Astrocyte of the spinal cord (primary cell): ENCODE results near the gene MTUS2.
A peak's percentile ranks its signal among the peaks of the same experiment; 100 is the strongest.

Source experiments
- DNase-seq: peaks from one replicate; pipeline ENCODE4 v3.0.0; 2011; ENCODE audit warnings: low read depth, low spot score
- H3K4me3 ChIP-seq: 2 replicates; pipeline ENCODE4 v1.5.1; 2011; ENCODE audit warnings: low read depth, mild to moderate bottlenecking, low read length, moderate library complexity
- in situ Hi-C: cut with HindIII; loops from 2 replicates; pipeline ENCODE4 v1.10.0; 2017; ENCODE audit warnings: low sequenced_read_pairs
- TF ChIP-seq, protein P1 (sequence below): IDR thresholded peaks from 2 replicates; pipeline ENCODE4 v1.5.1; 2012; ENCODE audit warnings: low read depth, mild to moderate bottlenecking, low read length, inconsistent platforms

MTUS2 gene

DNA sequence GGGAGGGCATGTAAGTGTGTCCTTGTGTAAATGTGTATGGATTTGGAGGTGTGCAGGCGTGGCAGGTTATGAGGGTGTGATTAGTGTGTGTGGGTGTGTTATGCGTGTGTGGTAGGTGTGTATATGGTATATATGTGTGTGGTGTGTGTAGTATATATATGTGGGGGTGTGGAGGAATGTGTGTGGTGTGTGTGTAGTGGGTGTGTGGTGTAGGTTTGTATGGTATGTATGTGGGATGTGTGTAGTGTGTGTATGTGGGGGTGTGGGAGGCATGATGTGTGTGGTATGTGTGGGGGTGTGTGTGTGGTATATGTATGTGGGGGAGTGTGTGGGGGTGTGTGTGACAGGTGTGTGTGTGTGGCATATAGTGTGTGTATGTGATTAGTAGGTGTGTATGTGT is 671.1 kb downstream of the MTUS2 start:
- in situ Hi-C loops, result no loop called here
- H3K4me3 ChIP-seq, result no peak overlapping the region
- DNase-seq, result no peak
- TF ChIP-seq, protein P1, sequence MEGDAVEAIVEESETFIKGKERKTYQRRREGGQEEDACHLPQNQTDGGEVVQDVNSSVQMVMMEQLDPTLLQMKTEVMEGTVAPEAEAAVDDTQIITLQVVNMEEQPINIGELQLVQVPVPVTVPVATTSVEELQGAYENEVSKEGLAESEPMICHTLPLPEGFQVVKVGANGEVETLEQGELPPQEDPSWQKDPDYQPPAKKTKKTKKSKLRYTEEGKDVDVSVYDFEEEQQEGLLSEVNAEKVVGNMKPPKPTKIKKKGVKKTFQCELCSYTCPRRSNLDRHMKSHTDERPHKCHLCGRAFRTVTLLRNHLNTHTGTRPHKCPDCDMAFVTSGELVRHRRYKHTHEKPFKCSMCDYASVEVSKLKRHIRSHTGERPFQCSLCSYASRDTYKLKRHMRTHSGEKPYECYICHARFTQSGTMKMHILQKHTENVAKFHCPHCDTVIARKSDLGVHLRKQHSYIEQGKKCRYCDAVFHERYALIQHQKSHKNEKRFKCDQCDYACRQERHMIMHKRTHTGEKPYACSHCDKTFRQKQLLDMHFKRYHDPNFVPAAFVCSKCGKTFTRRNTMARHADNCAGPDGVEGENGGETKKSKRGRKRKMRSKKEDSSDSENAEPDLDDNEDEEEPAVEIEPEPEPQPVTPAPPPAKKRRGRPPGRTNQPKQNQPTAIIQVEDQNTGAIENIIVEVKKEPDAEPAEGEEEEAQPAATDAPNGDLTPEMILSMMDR, result no peak

DNA sequence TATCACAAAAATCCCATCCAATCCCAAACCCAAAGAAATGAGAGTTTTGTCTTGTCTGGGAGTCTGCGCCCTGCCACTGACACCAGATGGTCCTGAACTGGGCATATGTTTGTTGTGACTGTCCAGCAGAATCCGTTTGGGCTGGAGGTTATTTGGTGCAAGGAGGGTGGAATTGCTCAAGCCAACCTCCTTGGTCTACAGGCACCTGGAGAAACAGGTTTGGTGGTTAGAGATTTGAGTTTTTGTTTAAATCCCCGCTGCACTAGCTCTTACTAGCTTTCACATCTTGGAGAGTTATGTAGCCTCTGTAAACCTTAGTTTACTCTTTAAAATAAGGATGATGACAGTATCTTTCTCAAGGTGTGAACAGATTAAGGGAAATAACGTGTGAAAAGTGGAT is 673.7 kb downstream of the MTUS2 start:
- no peak for DNase-seq
- in situ Hi-C loops, result no loop called here
- H3K4me3 ChIP-seq, result no peak overlapping the region
- TF ChIP-seq, protein P1, result no peak

DNA sequence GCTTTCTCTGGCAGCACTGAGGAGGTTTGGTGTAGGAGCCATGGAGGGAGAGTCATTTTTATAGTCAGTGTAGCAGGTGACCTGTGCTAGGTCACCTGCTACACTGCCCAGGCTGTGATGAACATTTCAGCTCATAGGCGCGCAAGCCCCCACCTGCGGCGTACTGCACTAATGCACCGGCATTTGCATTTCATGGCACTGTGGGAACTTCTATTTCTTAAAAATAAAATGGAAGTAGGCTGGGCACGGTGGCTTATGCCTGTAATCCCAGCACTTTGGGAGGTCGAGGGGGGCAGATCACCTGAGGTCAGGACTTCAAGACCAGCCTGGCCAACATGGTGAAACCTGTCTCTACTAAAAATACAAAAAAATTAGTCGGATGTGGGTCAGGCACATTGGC is 674.4 kb downstream of the MTUS2 start:
- no peak overlapping the region for H3K4me3 ChIP-seq
- in situ Hi-C loops, result no loop called here
- TF ChIP-seq, protein P1, result no peak
- DNase-seq, result no peak

DNA sequence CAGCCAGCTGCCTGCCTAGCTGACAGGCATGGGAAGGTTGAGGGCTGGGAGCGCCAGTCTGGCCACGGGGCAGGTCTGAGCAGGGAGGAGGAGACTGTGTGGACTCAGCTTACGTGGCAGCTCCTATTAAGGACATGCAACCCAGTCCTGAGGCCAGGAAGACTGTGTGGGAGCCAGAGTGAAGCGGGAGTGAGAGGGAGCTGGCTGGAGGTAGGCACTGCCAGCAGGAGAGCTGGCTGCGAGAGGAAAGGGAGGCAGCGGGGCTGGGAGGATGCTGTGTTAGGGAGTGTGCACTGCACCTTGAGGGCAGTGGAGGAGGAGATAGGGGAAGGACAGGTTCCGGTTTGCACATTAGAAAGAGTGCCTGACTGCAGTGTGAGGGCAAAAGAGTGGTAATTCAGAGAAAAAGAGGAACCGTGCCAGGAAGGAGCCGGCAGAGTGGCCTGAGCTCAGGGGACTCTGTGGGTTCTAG is 676.1 kb downstream of the MTUS2 start:
- in situ Hi-C loops, result no loop called here
- no peak overlapping the region for H3K4me3 ChIP-seq
- no peak for DNase-seq
- TF ChIP-seq, protein P1, result no peak

DNA sequence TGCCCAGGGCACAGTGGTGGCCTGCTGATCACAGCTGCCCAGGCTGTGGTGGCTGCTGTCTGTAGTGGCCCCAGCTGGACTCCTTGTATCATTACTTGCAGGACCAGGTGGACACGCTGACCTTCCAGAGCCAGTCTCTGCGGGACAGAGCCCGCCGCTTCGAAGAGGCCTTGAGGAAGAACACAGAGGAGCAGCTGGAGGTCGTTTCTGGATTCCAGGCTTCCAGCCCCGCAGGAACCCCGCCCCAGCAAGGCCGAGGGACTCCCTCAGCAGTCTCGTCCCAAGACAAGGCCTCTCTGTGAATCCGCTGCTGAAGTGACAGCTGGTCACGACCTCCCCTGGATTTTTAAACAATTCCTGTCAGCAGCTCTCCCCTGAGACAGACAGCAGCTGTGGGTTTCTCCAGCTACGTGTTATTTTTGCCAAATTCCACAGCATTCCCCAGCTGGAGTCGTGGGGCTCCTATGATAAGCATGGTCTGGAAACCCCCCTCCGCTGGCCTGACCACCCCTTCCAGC is 677.1 kb downstream of the MTUS2 start:
- DNase-seq, result peak; percentile 53
- no peak overlapping the region for H3K4me3 ChIP-seq
- TF ChIP-seq, protein P1, result no peak
- in situ Hi-C loops, result no loop called here

DNA sequence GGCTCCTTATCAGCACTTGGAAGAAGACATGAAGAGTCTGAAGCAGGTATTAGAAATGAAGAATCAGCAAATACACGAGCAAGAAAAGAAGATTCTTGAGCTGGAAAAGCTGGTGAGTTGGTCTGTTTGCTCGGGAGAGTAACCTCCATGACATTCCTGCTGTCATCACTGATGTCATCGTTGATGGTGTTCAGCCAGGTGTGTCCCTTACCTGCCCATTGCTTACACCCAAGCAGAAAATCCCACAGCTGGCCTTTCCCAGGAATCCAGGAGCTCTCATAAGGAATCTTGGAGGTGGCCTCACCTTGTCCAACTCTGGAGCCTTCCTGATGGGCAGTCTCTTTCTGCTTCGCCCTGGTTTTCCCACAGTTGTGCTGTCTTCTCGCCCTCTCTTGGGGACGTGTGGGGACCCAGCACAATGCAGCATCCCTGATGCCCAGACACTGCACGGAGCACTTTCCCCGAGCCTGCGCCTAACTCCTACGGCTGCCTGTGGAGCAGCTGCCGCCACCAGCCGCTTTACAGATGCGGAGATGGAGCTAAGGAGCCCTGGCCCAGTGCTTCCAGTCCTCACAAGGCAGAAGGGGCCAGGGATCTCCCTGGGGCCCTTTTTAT is 678.4 kb downstream of the MTUS2 start:
- in situ Hi-C loops, result no loop called here
- no peak overlapping the region for H3K4me3 ChIP-seq
- TF ChIP-seq, protein P1, result no peak
- no peak for DNase-seq
